GM18907 (cell line): ENCODE measurements around the gene MPC1.
"Not testable (repeated sequence)": the region's sequence is repeated elsewhere in the genome, so short reads cannot be mapped to it uniquely, and the experiment has no call there.

Experiments used
- ATAC-seq: cut with Tn5 transposase; IDR thresholded peaks from one replicate; pipeline ENCODE4 v1.9.1; 2021; ENCODE audit warnings: mild to moderate bottlenecking, moderate library complexity; ENCODE audit not compliant: unreplicated experiment

The MPC1 gene

GRCh38 chr6:166348305-166348949 is 34.3 kb downstream of the MPC1 start:
- ATAC-seq: no peak

- ATAC-seq: no peak
These were observed 35.8 kb downstream of the MPC1 start for GRCh38 chr6:166346965-166347364.

- no peak for ATAC-seq
These were observed 36.3 kb downstream of the MPC1 start for GRCh38 chr6:166346449-166346848.

- not testable (repeated sequence) for ATAC-seq
These were observed 37.1 kb downstream of the MPC1 start for GRCh38 chr6:166345672-166346071.

- not testable (repeated sequence) for ATAC-seq
These were observed 37.8 kb downstream of the MPC1 start for GRCh38 chr6:166344921-166345320.

GRCh38 chr6:166344240-166344639 is 38.5 kb downstream of the MPC1 start:
- ATAC-seq: no peak

GRCh38 chr6:166343150-166343487 is 39.6 kb downstream of the MPC1 start:
- peak; percentile 26 for ATAC-seq

- ATAC-seq: peak; percentile 95
These were observed 40.2 kb downstream of the MPC1 start, which contains the start of gene SFT2D1 for GRCh38 chr6:166342349-166343149. TSS of gene SFT2D1 (minus strand) at chr6:166342545. CDS start at chr6:166342481, 64 bp downstream.

GRCh38 chr6:166341977-166342348 is 40.8 kb downstream of the MPC1 start:
- no peak for ATAC-seq

GRCh38 chr6:166341464-166341863 is 41.3 kb downstream of the MPC1 start:
- ATAC-seq: no peak

GRCh38 chr6:166338854-166339253 is 43.9 kb downstream of the MPC1 start:
- ATAC-seq: no peak

GRCh38 chr6:166336847-166337246 is 45.9 kb downstream of the MPC1 start:
- ATAC-seq: no peak

- ATAC-seq: peak; percentile 67
These were observed 47.1 kb downstream of the MPC1 start for GRCh38 chr6:166335378-166336302.

- ATAC-seq: no peak
These were observed 47.9 kb downstream of the MPC1 start for GRCh38 chr6:166334878-166335277.

- ATAC-seq: peak; percentile 69
These were observed 49.4 kb downstream of the MPC1 start for GRCh38 chr6:166333172-166333995.

GRCh38 chr6:166331503-166332415 is 51.0 kb downstream of the MPC1 start:
- ATAC-seq: no peak

- no peak for ATAC-seq
These were observed 52.1 kb downstream of the MPC1 start for GRCh38 chr6:166330612-166331011.

GRCh38 chr6:166325383-166326042 is 57.2 kb downstream of the MPC1 start:
- ATAC-seq: peak; percentile 81

- no peak for ATAC-seq
These were observed 59.3 kb downstream of the MPC1 start for GRCh38 chr6:166323395-166323794.
